H1 (cell line): ENCODE data around the gene SIGLEC6. TPM values are rescaled to one million over a fixed set of nuclear protein-coding genes. Genes with fewer than 3 reads are reported as not detected.

Experiments used
- CTCF ChIA-PET: fragments of 300-600 bp; sonication (Branson Sonifier 250); formaldehyde crosslinking; loops from one replicate; lab custom pipeline; 2021; ENCODE audit not compliant: partially characterized antibody; lab: Charles Lee
- POLR2A ChIA-PET: fragments of 300-600 bp; sonication (Branson Sonifier 250); formaldehyde crosslinking; loops from one replicate; lab custom pipeline; 2021; ENCODE audit warnings: inconsistent platforms; ENCODE audit not compliant: partially characterized antibody; lab: Charles Lee
- DNase-seq, 2 experiments: peaks; one replicate each; pipeline versions ENCODE4 v3.0.0 to v3.0.0-alpha.2; 2010 to 2022; ENCODE audit warnings: low spot score in 2 of 2, low read depth in 1 of 2, mixed read lengths in 1 of 2
- FAIRE-seq: peaks from 2 replicates; lab custom pipeline; 2011; peaks lifted over from hg19 to GRCh38; lab: Jason Lieb, UNC
- H2AFZ ChIP-seq: 2 replicates; pipeline ENCODE4 v1.8.1; 2012; ENCODE audit warnings: low read length, inconsistent platforms
- H2AK5ac ChIP-seq: 2 replicates; pipeline ENCODE4 v1.6.1; 2013; ENCODE audit warnings: low read depth, low read length
- H2BK120ac ChIP-seq: replicated peaks from 2 replicates; pipeline ENCODE3; 2013; ENCODE audit warnings: low read depth, low read length, inconsistent platforms
- H2BK12ac ChIP-seq: 2 replicates; pipeline ENCODE4 v1.6.1; 2013; ENCODE audit warnings: low read depth, low read length
- H2BK15ac ChIP-seq: 2 replicates; pipeline ENCODE4 v1.6.1; 2013; ENCODE audit warnings: low read length
- H2BK20ac ChIP-seq: 2 replicates; pipeline ENCODE4 v1.6.1; 2013; ENCODE audit warnings: low read length
- H2BK5ac ChIP-seq: 2 replicates; pipeline ENCODE4 v1.6.1; 2013; ENCODE audit warnings: low read depth, low read length
- H3K14ac ChIP-seq: 2 replicates; pipeline ENCODE4 v1.6.1; 2013; ENCODE audit warnings: inconsistent platforms; ENCODE audit not compliant: insufficient read length
- H3K18ac ChIP-seq: 2 replicates; pipeline ENCODE4 v1.6.1; 2013; ENCODE audit warnings: low read length; ENCODE audit errors: extremely low read depth
- H3K23ac ChIP-seq: 2 replicates; pipeline ENCODE4 v1.6.1; 2013; ENCODE audit warnings: inconsistent platforms; ENCODE audit not compliant: insufficient read length
- H3K23me2 ChIP-seq: 2 replicates; pipeline ENCODE4 v1.6.1; 2013; ENCODE audit warnings: low read depth, low read length
- H3K27ac ChIP-seq: 2 replicates; pipeline ENCODE4 v1.6.1; 2011; ENCODE audit warnings: low read depth, low read length, inconsistent platforms
- H3K27me3 ChIP-seq, 4 experiments: replicated peaks in 1 of 4; 1 replicate in 1 of 4; 2 replicates in 3 of 4; pipeline versions ENCODE4 v1.6.1 to v1.8.1; 2011 to 2013; ENCODE audit warnings: low read length in 3 of 4, mild to moderate bottlenecking in 3 of 4, inconsistent platforms in 2 of 4, mixed read lengths in 2 of 4, moderate library complexity in 1 of 4; ENCODE audit not compliant: control insufficient read depth in 3 of 4, insufficient read depth in 3 of 4; ENCODE audit errors: extremely low read depth in 1 of 4
- H3K36me3 ChIP-seq, 4 experiments: 2 replicates each; pipeline versions ENCODE4 v1.6.1 to v1.8.1; 2011 to 2013; ENCODE audit warnings: mild to moderate bottlenecking in 4 of 4, low read length in 3 of 4, moderate library complexity in 2 of 4, control low read depth in 1 of 4, inconsistent platforms in 1 of 4; ENCODE audit not compliant: insufficient read depth in 4 of 4, control insufficient read depth in 2 of 4
- H3K4ac ChIP-seq: replicated peaks from 2 replicates; pipeline ENCODE3; 2013; ENCODE audit warnings: low read length, low read depth, mixed read lengths, inconsistent platforms; ENCODE audit not compliant: insufficient read length
- H3K4me1 ChIP-seq, 4 experiments: replicated peaks in 1 of 4; 1 replicate in 1 of 4; 2 replicates in 3 of 4; pipeline versions ENCODE4 v1.6.1 to v1.8.1; 2011 to 2013; ENCODE audit warnings: low read length in 3 of 4, inconsistent platforms in 2 of 4, mixed read lengths in 1 of 4; ENCODE audit not compliant: insufficient read depth in 4 of 4, control insufficient read depth in 3 of 4
- H3K4me2 ChIP-seq, 2 experiments: 2 replicates each; pipeline versions ENCODE4 v1.6.1 to v1.8.1; 2011 to 2013; ENCODE audit warnings: low read depth in 2 of 2, low read length in 2 of 2, control low read depth in 1 of 2, inconsistent platforms in 1 of 2, mild to moderate bottlenecking in 1 of 2; ENCODE audit not compliant: insufficient read depth in 1 of 2
- H3K4me3 ChIP-seq, 4 experiments: fragments of 200-600, 300-600 bp in 1 of 4; sonication (generic), shearing (Covaris generic), sonication (Bioruptor Twin) in 1 of 4; 2 replicates each; pipeline versions ENCODE4 v1.5.1 to v1.8.1; 2011 to 2016; ENCODE audit warnings: low read length in 4 of 4, low read depth in 3 of 4, control low read depth in 2 of 4, inconsistent platforms in 2 of 4, mild to moderate bottlenecking in 2 of 4, mixed read lengths in 1 of 4, moderate library complexity in 1 of 4; ENCODE audit not compliant: insufficient read depth in 2 of 4; ENCODE audit errors: extremely low read depth in 1 of 4
- H3K56ac ChIP-seq: replicated peaks from 2 replicates; pipeline ENCODE3; 2013; ENCODE audit warnings: low read depth, mild to moderate bottlenecking, mixed read lengths, low read length, inconsistent platforms; ENCODE audit not compliant: insufficient read length
- H3K79me1 ChIP-seq: 2 replicates; pipeline ENCODE4 v1.6.1; 2013; ENCODE audit warnings: low read depth, low read length, control low read depth
- H3K79me2 ChIP-seq, 2 experiments: 2 replicates each; pipeline versions ENCODE4 v1.6.1 to v1.8.1; 2012 to 2013; ENCODE audit warnings: low read length in 2 of 2, mild to moderate bottlenecking in 2 of 2, inconsistent platforms in 1 of 2; ENCODE audit not compliant: insufficient read depth in 2 of 2, control insufficient read depth in 1 of 2
- H3K9ac ChIP-seq, 4 experiments: replicated peaks in 1 of 4; 1 replicate in 1 of 4; 2 replicates in 3 of 4; pipeline versions ENCODE4 v1.6.1 to v1.8.1; 2011 to 2013; ENCODE audit warnings: low read depth in 3 of 4, low read length in 3 of 4, control low read depth in 2 of 4, mild to moderate bottlenecking in 2 of 4, moderate library complexity in 2 of 4, inconsistent platforms in 1 of 4; ENCODE audit errors: extremely low read depth in 1 of 4
- H3K9me3 ChIP-seq, 2 experiments: 2 replicates each; pipeline versions ENCODE4 v1.6.1 to v1.8.1; 2012 to 2013; ENCODE audit warnings: mild to moderate bottlenecking in 2 of 2, moderate library complexity in 2 of 2, control low read depth in 1 of 2, inconsistent platforms in 1 of 2, low read depth in 1 of 2, low read length in 1 of 2, mixed read lengths in 1 of 2; ENCODE audit not compliant: insufficient read depth in 2 of 2
- H4K20me1 ChIP-seq, 2 experiments: replicated peaks in 1 of 2; 2 replicates each; pipeline versions ENCODE3 to v1.8.1; 2011 to 2013; ENCODE audit warnings: inconsistent platforms in 2 of 2, low read length in 2 of 2, mild to moderate bottlenecking in 1 of 2; ENCODE audit not compliant: insufficient read depth in 2 of 2, control insufficient read depth in 1 of 2
- H4K5ac ChIP-seq: 2 replicates; pipeline ENCODE4 v1.6.1; 2013; ENCODE audit warnings: low read length, low read depth, mixed read lengths, inconsistent platforms; ENCODE audit not compliant: insufficient read length
- H4K8ac ChIP-seq: 2 replicates; pipeline ENCODE4 v1.8.0; 2013; ENCODE audit warnings: mild to moderate bottlenecking, moderate library complexity, low read length, inconsistent platforms; ENCODE audit not compliant: insufficient read depth; ENCODE audit errors: extremely low read depth
- H4K91ac ChIP-seq: replicated peaks from 2 replicates; pipeline ENCODE3; 2013; ENCODE audit warnings: low read length, mixed read lengths, inconsistent platforms; ENCODE audit not compliant: insufficient read length
- CBX8 ChIP-seq: fragments of 300-800, 300-1000 bp; sonication (generic); IDR thresholded peaks from 2 replicates; pipeline ENCODE4 v1.7.1; 2016; ENCODE audit warnings: low read depth, low read length, borderline replicate concordance
- PHF8 ChIP-seq: fragments of 200-600 bp; sonication (generic); conservative IDR thresholded peaks from 2 replicates; pipeline ENCODE4 v1.7.1; 2012; ENCODE audit warnings: low read depth, mild to moderate bottlenecking, inconsistent platforms, low read length, moderate library complexity
- RNF2 ChIP-seq: fragments of 200-900, 300-1000 bp; sonication (generic); IDR thresholded peaks from 2 replicates; pipeline ENCODE4 v1.7.1; 2016; ENCODE audit warnings: borderline replicate concordance, low read depth, mild to moderate bottlenecking, antibody characterized with exemption, low read length; ENCODE audit not compliant: poor library complexity, severe bottlenecking; ENCODE audit errors: missing control alignments
- SIN3A ChIP-seq, 2 experiments: IDR thresholded peaks in 1 of 2; conservative IDR thresholded peaks in 1 of 2; 2 replicates each; pipeline ENCODE4 v1.6.1; 2011 to 2012; ENCODE audit warnings: low read length in 2 of 2, improper control_type of control experiment in 1 of 2, low read depth in 1 of 2, mild to moderate bottlenecking in 1 of 2
- TAF7 ChIP-seq: optimal IDR thresholded peaks from 2 replicates; pipeline ENCODE3; 2011; ENCODE audit warnings: low read depth, mild to moderate bottlenecking, inconsistent platforms, low read length, moderate library complexity, borderline replicate concordance
- WGBS, 2 experiments: shearing (Covaris generic) in 1 of 2; methylation state at CpG; one replicate each; pipeline versions ENCODE4 v1.1.6 to v1.1.7; 2013 to 2015; ENCODE audit warnings: low lambda C conversion rate in 2 of 2, mixed read lengths in 2 of 2, inconsistent platforms in 1 of 2, low coverage in 1 of 2, missing lambda C conversion rate in 1 of 2; ENCODE audit not compliant: insufficient replicate concordance in 2 of 2, insufficient coverage in 1 of 2, insufficient read length in 1 of 2; ENCODE audit errors: extremely low coverage in 1 of 2, missing lambda C conversion rate in 1 of 2; 5-methylcytosine and 5-hydroxymethylcytosine counted together
- polyA plus RNA-seq, 7 experiments: library from polyadenylated mRNA; depleted of rRNA in 3 of 7; stranded (reverse) in 5 of 7; unstranded in 2 of 7; fragments of >200 nt in 5 of 7; fragments of 200-250 nt in 2 of 7; gene quantifications; 1 replicate in 5 of 7; 2 replicates in 1 of 7; 4 replicates in 1 of 7; pipeline versions ENCODE4 v1.2.1 to v1.2.3, GENCODE V29; 2011 to 2013; ENCODE audit warnings: missing spikeins in 2 of 7, mixed read lengths in 2 of 7
- total RNA-seq: library from RNA; stranded (reverse); fragmentation: NEBNext Ultra II Directional; extraction: Animal tissue kit (Norgen Biotek cat#: 25700); gene quantifications from 2 replicates; pipeline ENCODE4 v1.2.1, GENCODE V29; 2021
- TF ChIP-seq, protein P1 (sequence below), 3 experiments: IDR thresholded peaks; 1 replicate in 2 of 3; 2 replicates in 1 of 3; pipeline versions ENCODE4 v1.5.1 to v1.6.1; 2011; ENCODE audit warnings: low read length in 3 of 3, mild to moderate bottlenecking in 3 of 3, inconsistent platforms in 2 of 3, low read depth in 1 of 3, moderate library complexity in 1 of 3; ENCODE audit not compliant: insufficient read depth in 1 of 3; ENCODE audit errors: control extremely low read depth in 1 of 3

Gene SIGLEC6
- total and polyA plus RNA-seq, 2 of the 8 experiments (the other 6 are each of a cell fraction or from before 2014, with no cell fraction given), result 0.05 TPM; not detected in 1

DNA sequence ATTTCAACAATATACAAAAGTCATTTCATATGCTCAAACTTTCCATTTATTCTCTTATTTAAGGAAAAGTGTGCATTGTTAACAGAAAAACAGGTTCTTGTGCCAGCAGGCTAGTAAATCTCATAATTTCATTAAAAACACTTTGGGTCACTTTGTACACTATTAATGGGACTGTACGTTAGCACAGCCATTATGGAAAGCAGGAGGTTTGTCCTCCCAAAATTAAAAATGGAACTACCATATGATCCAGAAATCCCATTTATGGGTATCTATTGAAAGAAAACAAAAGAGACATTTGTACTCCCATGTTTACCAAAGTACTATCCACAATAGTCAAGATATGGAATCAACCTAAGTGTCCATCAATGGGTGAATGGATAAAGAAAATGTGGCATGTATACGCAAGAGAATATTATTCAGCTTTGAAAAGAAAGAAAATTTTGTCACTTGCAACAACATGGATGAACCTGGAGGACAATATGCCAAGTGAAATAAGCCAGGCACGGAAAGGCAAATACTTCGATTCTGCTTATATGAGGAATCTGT, 8.4 kb upstream of the SIGLEC6 start:
- Histone ChIP-seq H4K8ac (no peak overlapping the region), H3K4me3 (no peak overlapping the region), H3K4ac (no peak overlapping the region), H3K27me3 (no peaks in the 10 kb centered on the region), H2BK12ac (no peak overlapping the region), H3K4me1 (no peaks in the 10 kb centered on the region), H3K56ac (no peak overlapping the region), H3K79me1 (no peaks in the 10 kb centered on the region), H3K4me2 (no peak overlapping the region), H4K20me1 (no peaks in the 10 kb centered on the region), H3K18ac (no peak overlapping the region), H3K36me3 (no peaks in the 10 kb centered on the region), H2BK120ac (no peak overlapping the region), H2BK5ac (no peak overlapping the region), H2AFZ (no peak overlapping the region), H3K14ac (no peak overlapping the region), H2AK5ac (no peak overlapping the region), H3K79me2 (no peaks in the 10 kb centered on the region), H2BK15ac (no peak overlapping the region), H3K9me3 (peaks cover 61 to 64% of the 10 kb centered on the region in 2 experiments), H2BK20ac (no peak overlapping the region), H3K27ac (no peak overlapping the region), H4K91ac (no peak overlapping the region), H3K23ac (no peak overlapping the region), H3K23me2 (no peaks in the 10 kb centered on the region), H4K5ac (no peak overlapping the region), H3K9ac (no peak overlapping the region)
- ChIA-PET POLR2A (no interaction called here), CTCF (no interaction called here)
- WGBS, 2 experiments, result 74% methylated on average over 4 of the region's 4 CpGs; no CpG with 5 or more reads in 1 of the 2 experiments
- FAIRE-seq (no peak), DNase-seq (no peak)
- TF ChIP-seq SIN3A (conservative IDR thresholded peaks at IDR 0.05 in 1 of 2, IDR thresholded peaks at IDR 0.05 in 1 of 2; ENCODE audit: low read depth in 1 of 2, low read length in 2 of 2) (no peak), PHF8 (no peak), RNF2 (no peak), TAF7 (no peak), CBX8 (no peak)
- TF ChIP-seq, protein P1, sequence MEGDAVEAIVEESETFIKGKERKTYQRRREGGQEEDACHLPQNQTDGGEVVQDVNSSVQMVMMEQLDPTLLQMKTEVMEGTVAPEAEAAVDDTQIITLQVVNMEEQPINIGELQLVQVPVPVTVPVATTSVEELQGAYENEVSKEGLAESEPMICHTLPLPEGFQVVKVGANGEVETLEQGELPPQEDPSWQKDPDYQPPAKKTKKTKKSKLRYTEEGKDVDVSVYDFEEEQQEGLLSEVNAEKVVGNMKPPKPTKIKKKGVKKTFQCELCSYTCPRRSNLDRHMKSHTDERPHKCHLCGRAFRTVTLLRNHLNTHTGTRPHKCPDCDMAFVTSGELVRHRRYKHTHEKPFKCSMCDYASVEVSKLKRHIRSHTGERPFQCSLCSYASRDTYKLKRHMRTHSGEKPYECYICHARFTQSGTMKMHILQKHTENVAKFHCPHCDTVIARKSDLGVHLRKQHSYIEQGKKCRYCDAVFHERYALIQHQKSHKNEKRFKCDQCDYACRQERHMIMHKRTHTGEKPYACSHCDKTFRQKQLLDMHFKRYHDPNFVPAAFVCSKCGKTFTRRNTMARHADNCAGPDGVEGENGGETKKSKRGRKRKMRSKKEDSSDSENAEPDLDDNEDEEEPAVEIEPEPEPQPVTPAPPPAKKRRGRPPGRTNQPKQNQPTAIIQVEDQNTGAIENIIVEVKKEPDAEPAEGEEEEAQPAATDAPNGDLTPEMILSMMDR (IDR thresholded peaks at IDR 0.05; ENCODE audit: control extremely low read depth in 1 of 3, insufficient read depth in 1 of 3, low read depth in 1 of 3, low read length in 3 of 3), result no peak
